Naive B cell (primary cell): ENCODE results near the gene HOXC4. TPM values are rescaled to one million over a fixed set of nuclear protein-coding genes. Genes with fewer than 3 reads are reported as not detected.

Experiments
- ATAC-seq, 2 donors: fragments of 150-1000 bp; cut with Tn5 transposase; 2 replicates each; pipeline ENCODE4 v1.10.0; 2021; ENCODE audit warnings: low read depth in 2 of 2, mild to moderate bottlenecking in 2 of 2, moderate library complexity in 2 of 2
- DNase-seq: peaks from one replicate; pipeline ENCODE4 v3.0.0; 2022
- H3K27ac Mint-ChIP-seq, 6 donors: one replicate each; pipeline ENCODE4 v1.8.0; 2020 to 2022; ENCODE audit warnings: mild to moderate bottlenecking in 6 of 6, mixed read lengths in 6 of 6, moderate library complexity in 5 of 6, inconsistent platforms in 2 of 6
- H3K27me3 Mint-ChIP-seq, 3 donors: one replicate each; pipeline ENCODE4 v1.8.0; 2021 to 2022; ENCODE audit warnings: mixed read lengths in 3 of 3, mild to moderate bottlenecking in 1 of 3
- H3K36me3 Mint-ChIP-seq, 2 donors: one replicate each; pipeline ENCODE4 v1.8.0; 2020 to 2022; ENCODE audit warnings: mixed read lengths in 2 of 2, inconsistent platforms in 1 of 2, mild to moderate bottlenecking in 1 of 2
- H3K4me1 Mint-ChIP-seq, 3 donors: one replicate each; pipeline ENCODE4 v1.8.0; 2020 to 2022; ENCODE audit warnings: mixed read lengths in 3 of 3, inconsistent platforms in 1 of 3, mild to moderate bottlenecking in 1 of 3, moderate library complexity in 1 of 3
- H3K4me3 Mint-ChIP-seq, 8 donors: one replicate each; pipeline ENCODE4 v1.8.0; 2020 to 2022; ENCODE audit warnings: mild to moderate bottlenecking in 8 of 8, mixed read lengths in 8 of 8, moderate library complexity in 8 of 8, inconsistent platforms in 2 of 8
- H3K9me3 Mint-ChIP-seq, 7 donors: one replicate each; pipeline ENCODE4 v1.8.0; 2020 to 2022; ENCODE audit warnings: mixed read lengths in 7 of 7, mild to moderate bottlenecking in 5 of 7, inconsistent platforms in 2 of 7, moderate library complexity in 1 of 7
- polyA plus RNA-seq, 6 donors: library from polyadenylated mRNA; unstranded; fragments of 300-500 nt; fragmentation: Illumina TruSeq; gene quantifications; one replicate each; pipeline ENCODE4 v1.2.3, GENCODE V29; 2021; ENCODE audit warnings: low read depth in 6 of 6

The HOXC4 gene
- polyA plus RNA-seq, 6 donors from 2014 or later = 0.17 to 1.0 (median 0.42) TPM; not detected in 1

GRCh38 chr12:54026640-54027441 lies 26.8 kb upstream of the HOXC4 start:
- H3K27ac Mint-ChIP-seq = peak overlapping the region in 2 of 6 donors; percentile 36 to 53
- peaks cover 0 to 3% (median 0%) of the 10 kb centered on the region in 7 donors for H3K9me3 Mint-ChIP-seq
- H3K4me1 Mint-ChIP-seq = peaks cover 14 to 25% (median 19%) of the 10 kb centered on the region in 3 donors
- H3K4me3 Mint-ChIP-seq = peak overlapping the region in 1 of 8 donors; percentile 40
- no peak for DNase-seq
- peaks cover 78 to 94% (median 93%) of the 10 kb centered on the region in 3 donors for H3K27me3 Mint-ChIP-seq
- no peak for ATAC-seq
- H3K36me3 Mint-ChIP-seq = no peaks in the 10 kb centered on the region

- DNase-seq = no peak
- Mint-ChIP-seq H3K9me3 (peaks cover 0 to 3% (median 0%) of the 10 kb centered on the region in 7 donors), H3K4me3 (no peak overlapping the region), H3K27ac (no peak overlapping the region), H3K27me3 (peaks cover 78 to 94% (median 93%) of the 10 kb centered on the region in 3 donors), H3K36me3 (no peaks in the 10 kb centered on the region), H3K4me1 (peaks cover 18 to 28% (median 20%) of the 10 kb centered on the region in 3 donors)
- no peak for ATAC-seq
Observed at GRCh38 chr12:54027442-54027786, 26.2 kb upstream of the HOXC4 start.

- Mint-ChIP-seq H3K9me3 (peaks cover 0 to 7% (median 5%) of the 10 kb centered on the region in 7 donors), H3K27ac (peak within 1 kb of the TSS in 2 of 6 donors; percentile 42 to 49), H3K4me1 (peaks cover 26 to 38% (median 26%) of the 10 kb centered on the region in 3 donors), H3K27me3 (peaks cover 78 to 94% (median 93%) of the 10 kb centered on the region in 3 donors), H3K36me3 (no peaks in the 10 kb centered on the region), H3K4me3 (peak within 1 kb of the TSS in 3 of 8 donors; percentile 38 to 53 (median 39))
- no peak for ATAC-seq
- DNase-seq = no peak
Observed at GRCh38 chr12:54028314-54029201, 25.1 kb upstream of the HOXC4 start, which contains the start of gene HOXC6. TSS of gene HOXC6 (plus strand) at chr12:54028440. CDS start at chr12:54028522, 82 bp downstream.

DNA sequence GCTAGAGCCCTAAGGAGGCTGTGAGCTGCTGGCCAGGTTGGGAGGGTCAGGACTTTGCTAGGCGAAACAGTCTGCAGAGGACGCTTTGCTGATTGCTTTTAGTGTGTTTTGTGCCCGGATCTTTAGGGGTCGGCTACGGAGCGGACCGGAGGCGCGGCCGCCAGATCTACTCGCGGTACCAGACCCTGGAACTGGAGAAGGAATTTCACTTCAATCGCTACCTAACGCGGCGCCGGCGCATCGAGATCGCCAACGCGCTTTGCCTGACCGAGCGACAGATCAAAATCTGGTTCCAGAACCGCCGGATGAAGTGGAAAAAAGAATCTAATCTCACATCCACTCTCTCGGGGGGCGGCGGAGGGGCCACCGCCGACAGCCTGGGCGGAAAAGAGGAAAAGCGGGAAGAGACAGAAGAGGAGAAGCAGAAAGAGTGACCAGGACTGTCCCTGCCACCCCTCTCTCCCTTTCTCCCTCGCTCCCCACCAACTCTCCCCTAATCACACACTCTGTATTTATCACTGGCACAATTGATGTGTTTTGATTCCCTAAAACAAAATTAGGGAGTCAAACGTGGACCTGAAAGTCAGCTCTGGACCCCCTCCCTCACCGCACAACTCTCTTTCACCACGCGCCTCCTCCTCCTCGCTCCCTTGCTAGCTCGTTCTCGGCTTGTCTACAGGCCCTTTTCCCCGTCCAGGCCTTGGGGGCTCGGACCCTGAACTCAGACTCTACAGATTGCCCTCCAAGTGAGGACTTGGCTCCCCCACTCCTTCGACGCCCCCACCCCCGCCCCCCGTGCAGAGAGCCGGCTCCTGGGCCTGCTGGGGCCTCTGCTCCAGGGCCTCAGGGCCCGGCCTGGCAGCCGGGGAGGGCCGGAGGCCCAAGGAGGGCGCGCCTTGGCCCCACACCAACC lies 23.9 kb upstream of the HOXC4 start:
- H3K9me3 Mint-ChIP-seq = peaks cover 0 to 8% (median 5%) of the 10 kb centered on the region in 7 donors
- H3K4me3 Mint-ChIP-seq = peak overlapping the region in 4 of 8 donors; percentile 29 to 72 (median 51)
- ATAC-seq (no peak), DNase-seq (no peak)
- H3K27ac Mint-ChIP-seq = peak overlapping the region in 2 of 6 donors; percentile 65 to 93
- H3K27me3 Mint-ChIP-seq = peaks cover 76 to 92% (median 90%) of the 10 kb centered on the region in 3 donors
- peaks cover 26 to 39% (median 32%) of the 10 kb centered on the region in 3 donors for H3K4me1 Mint-ChIP-seq
- H3K36me3 Mint-ChIP-seq = no peaks in the 10 kb centered on the region

- peaks cover 77 to 92% (median 90%) of the 10 kb centered on the region in 3 donors for H3K27me3 Mint-ChIP-seq
- peaks cover 0 to 8% (median 5%) of the 10 kb centered on the region in 7 donors for H3K9me3 Mint-ChIP-seq
- no peak for DNase-seq
- H3K36me3 Mint-ChIP-seq = no peaks in the 10 kb centered on the region
- H3K4me1 Mint-ChIP-seq = peaks cover 30 to 42% (median 35%) of the 10 kb centered on the region in 3 donors
- ATAC-seq = no peak
- no peak overlapping the region for H3K27ac Mint-ChIP-seq
- peak overlapping the region in 1 of 8 donors; percentile 30 for H3K4me3 Mint-ChIP-seq
Observed at GRCh38 chr12:54030442-54030801, 23.2 kb upstream of the HOXC4 start.

DNA sequence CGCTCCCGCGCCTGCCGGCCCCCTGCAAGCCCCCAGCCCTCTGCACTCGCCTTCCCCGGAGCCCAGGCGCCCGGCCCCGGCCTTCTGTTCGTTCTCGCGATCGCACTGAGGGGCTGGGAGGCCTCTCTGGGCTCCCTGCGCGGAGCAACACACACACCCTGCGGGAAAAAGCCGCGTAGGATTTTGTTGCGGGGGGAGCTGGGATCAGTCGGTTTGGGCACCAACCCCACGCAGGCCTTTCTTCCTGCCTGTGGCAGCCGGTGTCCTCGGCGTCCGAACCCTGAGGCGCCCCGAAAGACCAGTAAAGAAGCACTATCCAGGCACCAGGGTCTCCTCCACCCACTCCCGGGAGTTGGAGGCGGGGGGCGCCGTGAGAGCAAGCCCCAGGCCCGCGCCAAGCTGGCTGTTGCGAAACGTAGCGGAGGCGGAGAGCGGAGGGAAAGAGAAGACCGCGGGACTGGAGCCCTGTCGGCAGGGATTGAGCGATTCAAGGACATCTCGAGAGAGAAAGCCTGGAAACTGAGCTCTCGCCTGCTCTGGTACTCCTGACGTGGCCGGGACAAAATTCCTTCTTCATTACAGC lies 22.7 kb upstream of the HOXC4 start:
- H3K27ac Mint-ChIP-seq = peak overlapping the region in 2 of 6 donors; percentile 47 to 78
- ATAC-seq (no peak), DNase-seq (no peak)
- peaks cover 0 to 8% (median 5%) of the 10 kb centered on the region in 7 donors for H3K9me3 Mint-ChIP-seq
- H3K4me3 Mint-ChIP-seq = peak overlapping the region in 1 of 8 donors; percentile 43
- peaks cover 30 to 42% (median 35%) of the 10 kb centered on the region in 3 donors for H3K4me1 Mint-ChIP-seq
- no peaks in the 10 kb centered on the region for H3K36me3 Mint-ChIP-seq
- peaks cover 77 to 92% (median 90%) of the 10 kb centered on the region in 3 donors for H3K27me3 Mint-ChIP-seq

- Mint-ChIP-seq H3K27ac (peak overlapping the region in 2 of 6 donors; percentile 22 to 52), H3K9me3 (peaks cover 0 to 8% (median 5%) of the 10 kb centered on the region in 7 donors), H3K4me1 (peaks cover 31 to 40% (median 35%) of the 10 kb centered on the region in 3 donors), H3K27me3 (peaks cover 78 to 92% (median 90%) of the 10 kb centered on the region in 3 donors), H3K4me3 (peak overlapping the region in 1 of 8 donors; percentile 75), H3K36me3 (no peaks in the 10 kb centered on the region)
- ATAC-seq = no peak
- no peak for DNase-seq
Observed at GRCh38 chr12:54031480-54031879, 22.2 kb upstream of the HOXC4 start.

DNA sequence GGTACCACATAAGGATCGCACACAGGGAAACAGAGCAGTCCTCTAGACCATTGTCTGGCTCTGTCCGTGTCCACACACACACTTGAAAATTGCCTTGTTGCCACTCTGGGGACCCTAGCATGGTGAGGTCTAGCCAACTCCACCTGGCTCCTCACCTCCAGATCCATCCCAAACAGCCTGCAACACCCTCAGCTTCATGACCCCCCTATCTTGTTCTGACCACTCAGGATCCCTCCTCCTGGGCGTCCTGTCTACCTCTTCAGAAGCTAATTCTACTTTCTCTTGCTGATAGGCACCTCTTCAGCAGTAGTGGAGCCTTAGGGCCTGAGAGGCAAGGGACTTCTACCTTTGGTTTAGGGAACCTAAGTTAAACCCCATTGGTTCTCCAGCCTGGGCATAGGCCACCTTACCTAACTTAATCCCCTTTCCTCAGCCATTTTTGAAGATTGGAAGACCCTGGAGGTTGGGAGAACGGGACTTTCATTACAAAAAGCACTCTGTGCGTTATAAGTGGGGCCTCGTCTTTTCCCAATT lies 21.5 kb upstream of the HOXC4 start:
- H3K4me1 Mint-ChIP-seq = peaks cover 30 to 35% (median 31%) of the 10 kb centered on the region in 3 donors

DNA sequence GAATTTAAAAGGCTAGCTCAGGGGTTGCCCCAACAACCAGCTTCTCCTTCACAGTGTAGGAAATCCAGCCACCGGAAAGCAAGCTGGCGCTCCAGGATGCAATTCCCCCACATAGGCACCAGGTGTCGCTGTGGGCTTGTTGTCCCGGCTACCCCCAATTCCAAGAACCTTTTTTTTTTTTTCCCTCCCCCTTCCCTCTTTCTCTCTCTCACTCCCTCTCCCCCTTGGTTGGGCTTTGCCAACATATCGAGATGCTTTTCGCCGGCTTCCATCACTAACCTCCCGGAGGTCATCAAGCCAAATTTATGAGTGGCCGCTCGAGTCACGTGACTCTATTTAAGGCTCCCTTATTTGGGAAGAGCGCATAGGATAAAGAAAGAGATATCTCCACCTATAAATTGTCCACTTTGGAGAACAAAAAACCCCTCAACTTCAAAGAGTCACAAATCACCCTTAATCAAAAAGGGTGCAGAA lies 21.0 kb upstream of the HOXC4 start, which contains the start of gene HOXC5:
TSS of gene HOXC5 (plus strand) at position 424 of the 474 bp plus-strand sequence. CDS start 73 bp downstream, outside the sequence.
- Mint-ChIP-seq H3K36me3 (no peaks in the 10 kb centered on the region), H3K4me3 (peak within 1 kb of the TSS; percentile 75 to 87 (median 80)), H3K4me1 (peaks cover 30 to 32% (median 30%) of the 10 kb centered on the region in 3 donors), H3K27me3 (peaks cover 78 to 92% (median 90%) of the 10 kb centered on the region in 3 donors), H3K9me3 (peaks cover 0 to 8% (median 5%) of the 10 kb centered on the region in 7 donors), H3K27ac (peak within 1 kb of the TSS in 5 of 6 donors; percentile 19 to 94 (median 88))
- DNase-seq = peak; percentile 53
- peak; percentile 35 to 36 for ATAC-seq

More for the DNA sequence above, 21.5 kb upstream of the HOXC4 start:
- Mint-ChIP-seq H3K4me3 (peak overlapping the region in 5 of 8 donors; percentile 6 to 82 (median 75)), H3K36me3 (no peaks in the 10 kb centered on the region), H3K27ac (peak overlapping the region in 4 of 6 donors; percentile 22 to 94 (median 64)), H3K27me3 (peaks cover 78 to 92% (median 90%) of the 10 kb centered on the region in 3 donors), H3K9me3 (peaks cover 0 to 8% (median 5%) of the 10 kb centered on the region in 7 donors)
- DNase-seq = no peak
- ATAC-seq = no peak

- ATAC-seq (peak in 1 of 2 donors; percentile 14), DNase-seq (no peak)
- Mint-ChIP-seq H3K9me3 (peaks cover 0 to 8% (median 5%) of the 10 kb centered on the region in 7 donors), H3K36me3 (no peaks in the 10 kb centered on the region), H3K4me1 (peaks cover 28 to 30% (median 30%) of the 10 kb centered on the region in 3 donors), H3K27me3 (peaks cover 79 to 92% (median 90%) of the 10 kb centered on the region in 3 donors), H3K27ac (peak overlapping the region in 4 of 6 donors; percentile 28 to 94 (median 91)), H3K4me3 (peak overlapping the region; percentile 75 to 87 (median 80))
Observed at GRCh38 chr12:54033106-54033979, 20.3 kb upstream of the HOXC4 start.
